Measurements from ENCODE around the gene SNRNP70. TPM values are rescaled to one million over a fixed set of nuclear protein-coding genes. Genes with fewer than 3 reads are reported as not detected.

The SNRNP70 gene
- polyA plus RNA-seq, 3 donors = 27.4 to 360 (median 40.4) TPM

GRCh38 chr19:49084206-49085019, 838 bp upstream of the SNRNP70 start:
- Histone ChIP-seq H3K36me3 (replicated peaks in 1 of 2; ENCODE audit: control insufficient read depth in 1 of 2, insufficient read depth in 2 of 2, low read length in 2 of 2) (peaks cover 9 to 20% of the 10 kb centered on the region in 2 donors), H3K4me3 (replicated peaks in 1 of 3; ENCODE audit: low read depth in 2 of 3, low read length in 3 of 3) (peak overlapping the region; percentile 62 to 93 (median 71)), H3K9ac (ENCODE audit: insufficient read depth, low read length, poor library complexity, severe bottlenecking) (peak overlapping the region; percentile 84), H3K4me2 (replicated peaks; ENCODE audit: extremely low read depth, low read length, poor library complexity, severe bottlenecking) (peak overlapping the region; percentile 96), H3K79me2 (ENCODE audit: insufficient read depth, low read length) (peaks cover 39% of the 10 kb centered on the region), H4K20me1 (ENCODE audit: insufficient read depth, low read length) (peaks cover 39% of the 10 kb centered on the region), H3K4me1 (ENCODE audit: control insufficient read depth in 1 of 2, insufficient read depth in 2 of 2, low read length in 2 of 2) (peaks cover 18 to 22% of the 10 kb centered on the region in 2 donors), H3K27ac (ENCODE audit: low read depth in 1 of 2, low read length in 2 of 2) (peak overlapping the region; percentile 61 to 84), H2AFZ (ENCODE audit: insufficient read depth, low read depth, low read length, poor library complexity, severe bottlenecking) (peak overlapping the region; percentile 82), H3K9me3 (replicated peaks in 1 of 2; ENCODE audit: control insufficient read depth in 1 of 2, insufficient read depth in 1 of 2, low read length in 2 of 2) (no peaks in the 10 kb centered on the region), H3K27me3 (ENCODE audit: control insufficient read depth in 2 of 2, insufficient read depth in 2 of 2, low read length in 2 of 2) (no peaks in the 10 kb centered on the region)
- DNase-seq = no peak
- peak overlapping the region in 6 of 7 donors; percentile 77 to 95 (median 89) for H3K27ac Mint-ChIP-seq
- intact Hi-C loops (cut with micrococcal nuclease) = loop anchor here in 1 of 2 donors (10.0 kb wide), 1 partner anchor 370 kb away; the partner anchor contains the start of genes ALDH16A1 and PIH1D1
- H3K27me3 Mint-ChIP-seq (ENCODE audit: low read depth in 3 of 3) = peaks cover 2 to 4% (median 2%) of the 10 kb centered on the region in 3 donors
- TF ChIP-seq, protein P1, sequence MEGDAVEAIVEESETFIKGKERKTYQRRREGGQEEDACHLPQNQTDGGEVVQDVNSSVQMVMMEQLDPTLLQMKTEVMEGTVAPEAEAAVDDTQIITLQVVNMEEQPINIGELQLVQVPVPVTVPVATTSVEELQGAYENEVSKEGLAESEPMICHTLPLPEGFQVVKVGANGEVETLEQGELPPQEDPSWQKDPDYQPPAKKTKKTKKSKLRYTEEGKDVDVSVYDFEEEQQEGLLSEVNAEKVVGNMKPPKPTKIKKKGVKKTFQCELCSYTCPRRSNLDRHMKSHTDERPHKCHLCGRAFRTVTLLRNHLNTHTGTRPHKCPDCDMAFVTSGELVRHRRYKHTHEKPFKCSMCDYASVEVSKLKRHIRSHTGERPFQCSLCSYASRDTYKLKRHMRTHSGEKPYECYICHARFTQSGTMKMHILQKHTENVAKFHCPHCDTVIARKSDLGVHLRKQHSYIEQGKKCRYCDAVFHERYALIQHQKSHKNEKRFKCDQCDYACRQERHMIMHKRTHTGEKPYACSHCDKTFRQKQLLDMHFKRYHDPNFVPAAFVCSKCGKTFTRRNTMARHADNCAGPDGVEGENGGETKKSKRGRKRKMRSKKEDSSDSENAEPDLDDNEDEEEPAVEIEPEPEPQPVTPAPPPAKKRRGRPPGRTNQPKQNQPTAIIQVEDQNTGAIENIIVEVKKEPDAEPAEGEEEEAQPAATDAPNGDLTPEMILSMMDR (IDR thresholded peaks at IDR 0.05) = no peak
- no peaks in the 10 kb centered on the region for H3K9me3 Mint-ChIP-seq
- peak overlapping the region; percentile 91 to 94 for H3K4me3 Mint-ChIP-seq
- H3K36me3 Mint-ChIP-seq = peaks cover 8 to 23% of the 10 kb centered on the region in 2 donors
- WGBS (ENCODE audit: insufficient coverage) = 71% methylated on average over 18 of the region's 26 CpGs
- H3K4me1 Mint-ChIP-seq = peaks cover 21% of the 10 kb centered on the region

DNA sequence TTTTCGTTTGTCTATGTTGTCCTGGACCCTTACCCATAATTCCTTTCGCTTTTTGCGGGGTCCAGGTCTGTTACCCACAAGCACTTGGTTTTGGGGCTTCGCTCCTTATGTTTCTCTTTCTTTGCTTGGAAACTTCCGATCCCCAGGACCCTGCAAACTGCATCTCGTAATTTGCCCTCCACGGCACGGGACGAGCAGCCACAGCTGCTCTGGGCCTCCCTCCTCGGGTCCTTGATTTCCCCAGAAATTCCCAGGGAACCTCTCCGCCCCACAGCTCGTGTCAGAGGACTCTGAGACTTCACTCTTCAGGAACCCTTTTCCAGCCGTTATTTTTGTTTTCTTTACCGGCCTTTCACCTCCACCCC, 599 bp downstream of the SNRNP70 start:
- Histone ChIP-seq H3K79me2 (ENCODE audit: insufficient read depth, low read length) (peaks cover 52% of the 10 kb centered on the region), H3K4me2 (replicated peaks; ENCODE audit: extremely low read depth, low read length, poor library complexity, severe bottlenecking) (peak overlapping the region; percentile 96), H3K4me1 (ENCODE audit: control insufficient read depth in 1 of 2, insufficient read depth in 2 of 2, low read length in 2 of 2) (peaks cover 18 to 22% of the 10 kb centered on the region in 2 donors), H3K9ac (ENCODE audit: insufficient read depth, low read length, poor library complexity, severe bottlenecking) (peak overlapping the region; percentile 84), H3K9me3 (replicated peaks in 1 of 2; ENCODE audit: control insufficient read depth in 1 of 2, insufficient read depth in 1 of 2, low read length in 2 of 2) (no peaks in the 10 kb centered on the region), H3K27me3 (ENCODE audit: control insufficient read depth in 2 of 2, insufficient read depth in 2 of 2, low read length in 2 of 2) (no peaks in the 10 kb centered on the region), H3K4me3 (replicated peaks in 1 of 3; ENCODE audit: low read depth in 2 of 3, low read length in 3 of 3) (peak overlapping the region; percentile 62 to 93 (median 71)), H4K20me1 (ENCODE audit: insufficient read depth, low read length) (peaks cover 53% of the 10 kb centered on the region), H3K36me3 (replicated peaks in 1 of 2; ENCODE audit: control insufficient read depth in 1 of 2, insufficient read depth in 2 of 2, low read length in 2 of 2) (peaks cover 22 to 34% of the 10 kb centered on the region in 2 donors), H2AFZ (ENCODE audit: insufficient read depth, low read depth, low read length, poor library complexity, severe bottlenecking) (peak overlapping the region; percentile 82), H3K27ac (ENCODE audit: low read depth in 1 of 2, low read length in 2 of 2) (peak overlapping the region; percentile 61 to 84)
- TF ChIP-seq, protein P1 (IDR thresholded peaks at IDR 0.05) = no peak
- Mint-ChIP-seq H3K27ac (peak overlapping the region; percentile 86 to 95 (median 89)), H3K36me3 (peaks cover 19 to 36% of the 10 kb centered on the region in 2 donors), H3K4me1 (peaks cover 21% of the 10 kb centered on the region), H3K9me3 (no peaks in the 10 kb centered on the region), H3K27me3 (ENCODE audit: low read depth in 3 of 3) (peaks cover 2 to 3% (median 2%) of the 10 kb centered on the region in 3 donors), H3K4me3 (peak overlapping the region; percentile 91 to 94)
- no peak for DNase-seq
- 0% methylated on average over 14 of the region's 14 CpGs for WGBS (ENCODE audit: insufficient coverage)
- intact Hi-C loops (cut with micrococcal nuclease) = loop anchor here in 1 of 2 donors (10.0 kb wide), 1 partner anchor 369 kb away; the partner anchor contains the start of genes ALDH16A1 and PIH1D1

Data from CD14-positive monocyte (primary cell).